ENCODE data around the gene EIF4ENIF1. TPM values are rescaled to one million over a fixed set of nuclear protein-coding genes. Genes with fewer than 3 reads are reported as not detected.

The EIF4ENIF1 gene
- total and polyA plus RNA-seq, 2 donors (not counting 3 experiments of a cell fraction or from before 2014, with no cell fraction given): 22.8 to 38.7 TPM

DNA sequence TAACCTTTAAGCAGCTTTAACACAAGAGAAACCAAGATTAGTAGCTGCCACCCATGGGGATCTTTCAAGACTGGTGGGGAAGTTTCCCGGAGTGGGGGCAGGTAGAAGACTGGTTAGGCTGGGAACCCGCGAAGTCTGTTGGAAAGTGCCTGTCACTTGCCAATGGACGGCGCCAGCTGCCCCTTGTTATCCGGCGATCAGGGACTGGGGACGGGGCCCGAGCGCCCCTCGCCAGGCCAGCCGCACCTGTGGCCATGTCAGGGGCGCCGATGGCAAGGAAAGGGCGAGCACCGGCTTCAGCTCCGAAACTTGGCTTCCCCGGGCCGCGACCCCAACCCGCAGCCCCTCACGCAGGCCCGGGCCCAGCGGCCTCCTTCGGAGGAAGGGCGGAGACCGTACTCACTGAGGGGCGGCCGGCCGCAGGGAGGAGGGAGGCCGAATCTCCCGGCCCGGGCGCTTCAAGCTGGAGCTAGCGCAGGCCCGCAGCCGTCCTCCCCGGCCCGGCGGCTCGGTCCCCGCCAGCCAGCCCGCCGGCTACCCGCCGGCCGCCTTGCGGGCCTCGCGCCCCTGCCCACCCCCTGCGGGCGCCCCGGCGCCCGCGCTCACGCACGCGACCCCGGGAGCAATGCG lies 539 bp downstream of the EIF4ENIF1 start:
- DNase-seq (ENCODE audit: low read depth, low spot score) (peak; percentile 52), FAIRE-seq (peak; percentile 15)
- Histone ChIP-seq H3K9me1 (replicated peaks; ENCODE audit: control insufficient read depth, extremely low read depth, insufficient read depth, low read length) (no peaks in the 10 kb centered on the region), H3K36me3 (ENCODE audit: control insufficient read depth in 2 of 2, extremely low read depth in 1 of 2, insufficient read depth in 2 of 2, low read length in 2 of 2) (peaks cover 3 to 5% of the 10 kb centered on the region in 2 experiments), H3K27ac (ENCODE audit: insufficient read depth, low read depth, low read length) (peak overlapping the region; percentile 84), H3K79me2 (ENCODE audit: control insufficient read depth, insufficient read depth, low read length) (peaks cover 40% of the 10 kb centered on the region), H3K4me3 (replicated peaks in 1 of 3; ENCODE audit: insufficient read depth in 1 of 3, low read depth in 1 of 3, low read length in 3 of 3) (peak overlapping the region; percentile 85 to 96 (median 87)), H3K9me3 (replicated peaks; ENCODE audit: control insufficient read depth, insufficient read depth, low read length) (no peaks in the 10 kb centered on the region), H3K9ac (replicated peaks; ENCODE audit: extremely low read depth, insufficient read depth, low read length) (peak overlapping the region; percentile 91), H3K4me1 (ENCODE audit: control insufficient read depth, extremely low read depth, insufficient read depth, low read length) (peaks cover 24% of the 10 kb centered on the region), H3K4me2 (ENCODE audit: insufficient read depth, low read length) (peak overlapping the region; percentile 85), H2AFZ (ENCODE audit: low read depth, low read length) (peak overlapping the region; percentile 41), H4K20me1 (replicated peaks; ENCODE audit: control insufficient read depth, extremely low read depth, insufficient read depth, low read length) (no peaks in the 10 kb centered on the region), H3K27me3 (ENCODE audit: control insufficient read depth in 2 of 2, insufficient read depth in 2 of 2, low read length in 2 of 2) (no peaks in the 10 kb centered on the region)
- dilution Hi-C loops (cut with MboI; ENCODE audit: extremely low pct_ligation_motif_present, low sequenced_read_pairs) (no loop called here), intact Hi-C loops (cut with micrococcal nuclease) (loop anchor here (2.0 kb wide), 2 partner anchors 42 to 142 kb away; no protein-coding TSS in a partner anchor)
- TF ChIP-seq GATA2 (IDR thresholded peaks at IDR 0.05; ENCODE audit: insufficient read depth, insufficient read length, low read depth, low read length) (no peak), JUN (IDR thresholded peaks at IDR 0.05; ENCODE audit: borderline replicate concordance, insufficient read depth, insufficient read length, low read depth) (no peak), MYC (IDR thresholded peaks at IDR 0.05; ENCODE audit: low read depth, low read length) (no peak), FOS (IDR thresholded peaks at IDR 0.05; ENCODE audit: borderline replicate concordance, insufficient read depth, low read length) (no peak), POLR2A (IDR thresholded peaks at IDR 0.05; ENCODE audit: low read depth, low read length) (no peak), POLR2AphosphoS5 (IDR thresholded peaks at IDR 0.05; ENCODE audit: insufficient read depth, low read depth, low read length) (no peak)
- TF ChIP-seq, protein P1, sequence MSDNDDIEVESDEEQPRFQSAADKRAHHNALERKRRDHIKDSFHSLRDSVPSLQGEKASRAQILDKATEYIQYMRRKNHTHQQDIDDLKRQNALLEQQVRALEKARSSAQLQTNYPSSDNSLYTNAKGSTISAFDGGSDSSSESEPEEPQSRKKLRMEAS (IDR thresholded peaks at IDR 0.05; ENCODE audit: insufficient read depth, insufficient read length): no peak
- TF ChIP-seq, protein P2, sequence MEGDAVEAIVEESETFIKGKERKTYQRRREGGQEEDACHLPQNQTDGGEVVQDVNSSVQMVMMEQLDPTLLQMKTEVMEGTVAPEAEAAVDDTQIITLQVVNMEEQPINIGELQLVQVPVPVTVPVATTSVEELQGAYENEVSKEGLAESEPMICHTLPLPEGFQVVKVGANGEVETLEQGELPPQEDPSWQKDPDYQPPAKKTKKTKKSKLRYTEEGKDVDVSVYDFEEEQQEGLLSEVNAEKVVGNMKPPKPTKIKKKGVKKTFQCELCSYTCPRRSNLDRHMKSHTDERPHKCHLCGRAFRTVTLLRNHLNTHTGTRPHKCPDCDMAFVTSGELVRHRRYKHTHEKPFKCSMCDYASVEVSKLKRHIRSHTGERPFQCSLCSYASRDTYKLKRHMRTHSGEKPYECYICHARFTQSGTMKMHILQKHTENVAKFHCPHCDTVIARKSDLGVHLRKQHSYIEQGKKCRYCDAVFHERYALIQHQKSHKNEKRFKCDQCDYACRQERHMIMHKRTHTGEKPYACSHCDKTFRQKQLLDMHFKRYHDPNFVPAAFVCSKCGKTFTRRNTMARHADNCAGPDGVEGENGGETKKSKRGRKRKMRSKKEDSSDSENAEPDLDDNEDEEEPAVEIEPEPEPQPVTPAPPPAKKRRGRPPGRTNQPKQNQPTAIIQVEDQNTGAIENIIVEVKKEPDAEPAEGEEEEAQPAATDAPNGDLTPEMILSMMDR (IDR thresholded peaks at IDR 0.05; ENCODE audit: extremely low read depth in 1 of 2, insufficient read depth in 1 of 2, low read depth in 1 of 2, low read length in 2 of 2): no peak
- BruUV-seq (replicated peaks): no TSS peak
- ChIA-PET CTCF (interaction anchor here (1.7 to 3.1 kb wide), 2 partner anchors 12 to 37 kb away, joined by 8 to 9 read pairs; no protein-coding TSS in a partner anchor), POLR2A (no interaction called here)
